Measurements from ENCODE around the gene HPCAL4.

HPCAL4 gene

GRCh38 chr1:39700348-39700747 lies 9.1 kb upstream of the HPCAL4 start:
- no peak for FAIRE-seq

GRCh38 chr1:39699419-39699818 lies 8.2 kb upstream of the HPCAL4 start:
- FAIRE-seq = no peak

- FAIRE-seq = no peak
These were observed 7.3 kb upstream of the HPCAL4 start for GRCh38 chr1:39698568-39698967.

- no peak for FAIRE-seq
These were observed 5.2 kb upstream of the HPCAL4 start for GRCh38 chr1:39696448-39696847.

- FAIRE-seq = no peak
These were observed 3.8 kb upstream of the HPCAL4 start for GRCh38 chr1:39695016-39695415.

GRCh38 chr1:39694026-39694425 lies 2.8 kb upstream of the HPCAL4 start:
- FAIRE-seq = no peak

- FAIRE-seq = no peak
These were observed 1.2 kb upstream of the HPCAL4 start for GRCh38 chr1:39692152-39693074.

- no peak for FAIRE-seq
These were observed 345 bp downstream of the HPCAL4 start for GRCh38 chr1:39690794-39691382.

GRCh38 chr1:39690225-39690624 lies 1.0 kb downstream of the HPCAL4 start:
- no peak for FAIRE-seq

- FAIRE-seq = no peak
These were observed 1.6 kb downstream of the HPCAL4 start for GRCh38 chr1:39689635-39690034.

GRCh38 chr1:39689214-39689613 lies 2.0 kb downstream of the HPCAL4 start:
- no peak for FAIRE-seq

- FAIRE-seq = no peak
These were observed 2.5 kb downstream of the HPCAL4 start for GRCh38 chr1:39688706-39689105.

GRCh38 chr1:39687243-39687642 lies 4.0 kb downstream of the HPCAL4 start:
- no peak for FAIRE-seq

GRCh38 chr1:39685071-39685470 lies 6.2 kb downstream of the HPCAL4 start:
- no peak for FAIRE-seq

GRCh38 chr1:39684313-39684664 lies 6.9 kb downstream of the HPCAL4 start:
- no peak for FAIRE-seq

- FAIRE-seq = no peak
These were observed 7.5 kb downstream of the HPCAL4 start for GRCh38 chr1:39683591-39684312.

- no peak for FAIRE-seq
These were observed 9.2 kb downstream of the HPCAL4 start for GRCh38 chr1:39681999-39682398.

GRCh38 chr1:39681294-39681693 lies 9.9 kb downstream of the HPCAL4 start:
- no peak for FAIRE-seq

GRCh38 chr1:39680751-39681150 lies 10.5 kb downstream of the HPCAL4 start:
- FAIRE-seq = no peak

GRCh38 chr1:39679821-39680220 lies 11.4 kb downstream of the HPCAL4 start:
- no peak for FAIRE-seq

- FAIRE-seq = no peak
These were observed 12.3 kb downstream of the HPCAL4 start for GRCh38 chr1:39678889-39679288.

GRCh38 chr1:39677645-39678044 lies 13.6 kb downstream of the HPCAL4 start:
- no peak for FAIRE-seq

GRCh38 chr1:39676948-39677548 lies 14.2 kb downstream of the HPCAL4 start:
- no peak for FAIRE-seq

Measured in A204.1 (cell line).